Right ventricle myocardium inferior (tissue), 1 donor: ENCODE data around the gene BBC3. TPM values are rescaled to one million over a fixed set of nuclear protein-coding genes. Genes with fewer than 3 reads are reported as not detected.
A peak's percentile ranks its signal among the peaks of the same experiment; 100 is the strongest.

Experiments used
- ATAC-seq: fragments of 200-7000 bp; cut with Tn5 transposase; one replicate; pipeline ENCODE4 v1.9.1; 2020; ENCODE audit warnings: mild to moderate bottlenecking, moderate library complexity
- DNase-seq: peaks from one replicate; pipeline ENCODE4 v3.0.0; 2021; ENCODE audit errors: missing footprints
- intact Hi-C: fragments of 100-400 bp; cut with DNase I; formaldehyde crosslinking; loops from one replicate; pipeline ENCODE4 v1.11.0; 2022
- total RNA-seq: library from RNA; stranded (reverse); fragmentation: NEBNext Ultra II Directional; extraction: Animal tissue kit (Norgen Biotek cat#: 25700); gene quantifications from one replicate; pipeline ENCODE4 v1.2.1, GENCODE V29; 2021
- donor health status: DM: no; HTN: yes; CAD: no; lungs with severe emphysema.

The BBC3 gene
- total RNA-seq, 1 donor from 2014 or later = 5.0 TPM

DNA sequence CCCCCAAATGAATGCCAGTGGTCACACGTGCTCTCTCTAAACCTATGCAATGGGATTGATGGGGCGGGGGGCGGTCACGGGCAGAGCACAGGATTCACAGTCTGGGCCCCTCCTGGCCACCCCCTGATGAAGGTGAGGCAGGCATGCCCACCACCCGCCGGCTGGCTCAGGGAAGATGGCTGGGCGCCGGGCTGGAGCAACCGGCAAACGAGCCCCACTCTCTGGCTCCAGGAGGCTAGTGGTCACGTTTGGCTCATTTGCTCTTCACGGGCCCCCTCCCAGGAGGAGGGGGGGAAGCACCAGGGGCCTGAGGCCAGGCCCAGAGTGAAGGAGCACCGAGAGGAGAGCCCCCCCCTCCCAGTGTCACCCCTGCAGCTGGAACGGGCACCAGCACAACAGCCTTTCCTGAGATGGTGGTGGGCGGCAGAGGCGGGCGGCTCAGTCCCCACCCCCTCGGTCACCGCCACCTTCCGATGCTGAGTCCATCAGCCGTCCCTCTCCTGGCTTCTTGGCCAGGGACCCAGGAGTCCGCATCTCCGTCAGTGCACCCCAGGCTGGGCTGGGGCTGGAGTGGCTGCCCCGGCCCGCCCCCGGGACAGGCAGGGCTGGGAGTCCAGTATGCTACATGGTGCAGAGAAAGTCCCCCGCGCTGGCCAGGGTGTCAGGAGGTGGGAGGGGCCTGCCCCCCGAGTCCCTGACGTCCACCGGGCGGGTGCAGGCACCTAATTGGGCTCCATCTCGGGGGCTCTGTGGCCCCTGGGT lies 9.7 kb downstream of the BBC3 start:
- ATAC-seq = no peak
- intact Hi-C loops = no loop called here
- DNase-seq = no peak

- DNase-seq = no peak
- intact Hi-C loops = no loop called here
- no peak for ATAC-seq
These were observed 15.4 kb downstream of the BBC3 start for GRCh38 chr19:47215581-47215980.

DNA sequence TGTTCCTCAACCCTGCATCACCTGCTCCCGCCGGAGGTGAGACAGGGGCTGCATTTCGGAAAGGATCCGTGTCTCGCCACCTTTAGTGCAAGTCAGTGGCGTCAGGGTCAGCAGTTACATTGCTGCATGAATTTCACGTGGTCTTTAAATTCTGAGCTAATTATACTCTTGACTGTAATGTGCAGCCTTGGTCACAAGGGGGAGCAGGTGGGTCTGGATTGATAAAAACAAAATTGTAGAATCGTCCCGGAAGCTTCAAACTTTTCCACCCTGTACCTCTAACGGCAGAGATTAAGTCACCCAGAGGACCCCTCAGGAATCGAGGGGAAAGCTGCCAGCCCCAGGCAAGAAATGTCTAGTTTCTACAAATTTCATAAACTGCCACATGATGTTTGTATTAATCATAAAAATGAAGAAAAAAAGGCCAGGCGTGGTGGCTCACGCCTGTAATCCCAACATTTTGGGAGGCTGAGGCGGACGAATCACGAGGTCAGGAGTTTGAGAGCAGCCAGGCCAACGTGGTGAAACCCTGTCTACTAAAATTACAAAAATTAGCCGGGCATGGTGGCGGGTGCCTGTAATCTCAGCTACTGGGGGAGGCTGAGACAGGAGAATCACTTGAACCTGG lies 20.2 kb downstream of the BBC3 start:
- DNase-seq (peak; percentile 73), ATAC-seq (peak; percentile 68)
- intact Hi-C loops = loop anchor here (1.0 kb wide), 1 partner anchor 33 kb away; no protein-coding TSS in a partner anchor

GRCh38 chr19:47210180-47210490 lies 20.9 kb downstream of the BBC3 start:
- DNase-seq (no peak), ATAC-seq (no peak)
- intact Hi-C loops = loop anchor here (1.0 kb wide), 1 partner anchor 34 kb away; no protein-coding TSS in a partner anchor

GRCh38 chr19:47209319-47210179 lies 21.4 kb downstream of the BBC3 start:
- peak; percentile 67 for ATAC-seq
- intact Hi-C loops = loop anchor here (1.0 kb wide), 1 partner anchor 35 kb away; no protein-coding TSS in a partner anchor
- DNase-seq = no peak

- DNase-seq = no peak
- intact Hi-C loops = no loop called here
These were observed 27.7 kb downstream of the BBC3 start for GRCh38 chr19:47203254-47203653.

DNA sequence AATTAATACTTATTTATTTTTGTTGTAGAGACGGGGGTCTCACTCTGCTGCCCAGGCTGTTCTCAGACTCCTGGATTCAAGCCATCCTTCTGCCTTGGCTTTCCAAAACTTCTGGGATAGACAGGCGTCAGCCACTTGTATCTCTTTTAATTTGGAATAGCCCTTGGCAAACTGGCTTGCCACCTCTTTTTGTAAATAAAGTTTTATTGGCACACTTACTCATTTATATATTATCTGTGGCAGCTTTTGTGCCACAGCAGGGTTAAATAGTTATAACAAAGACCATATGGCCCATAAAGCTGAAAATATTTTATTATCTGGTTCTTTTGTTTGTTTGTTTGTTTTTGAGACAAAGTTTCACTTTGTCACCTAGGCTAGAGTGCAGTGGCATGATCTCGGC lies 30.5 kb downstream of the BBC3 start:
- no peak for ATAC-seq
- intact Hi-C loops = no loop called here

More at GRCh38 chr19:47203254-47203653, 27.7 kb downstream of the BBC3 start:
- no peak for ATAC-seq

GRCh38 chr19:47197141-47197540 lies 33.9 kb downstream of the BBC3 start:
- ATAC-seq (no peak), DNase-seq (no peak)
- intact Hi-C loops = no loop called here

More for the DNA sequence above, 30.5 kb downstream of the BBC3 start:
- DNase-seq = no peak

- no peak for DNase-seq
- intact Hi-C loops = no loop called here
- ATAC-seq = no peak
These were observed 35.6 kb downstream of the BBC3 start for GRCh38 chr19:47195434-47195833.

- DNase-seq = peak; percentile 70
- peak; percentile 29 for ATAC-seq
- intact Hi-C loops = loop anchor here (5.0 kb wide), 1 partner anchor 33 kb away; no protein-coding TSS in a partner anchor
These were observed 40.8 kb downstream of the BBC3 start for GRCh38 chr19:47190167-47190727.

GRCh38 chr19:47188507-47189033 lies 42.4 kb downstream of the BBC3 start:
- DNase-seq = no peak
- no peak for ATAC-seq
- intact Hi-C loops = no loop called here

GRCh38 chr19:47187797-47188196 lies 43.2 kb downstream of the BBC3 start:
- DNase-seq = no peak

GRCh38 chr19:47187335-47187655 lies 43.7 kb downstream of the BBC3 start:
- ATAC-seq (no peak), DNase-seq (no peak)
- intact Hi-C loops = no loop called here

More at GRCh38 chr19:47187797-47188196, 43.2 kb downstream of the BBC3 start:
- intact Hi-C loops = no loop called here
- no peak for ATAC-seq

GRCh38 chr19:47186446-47187334 lies 44.3 kb downstream of the BBC3 start:
- ATAC-seq = no peak
- intact Hi-C loops = no loop called here
- no peak for DNase-seq

DNA sequence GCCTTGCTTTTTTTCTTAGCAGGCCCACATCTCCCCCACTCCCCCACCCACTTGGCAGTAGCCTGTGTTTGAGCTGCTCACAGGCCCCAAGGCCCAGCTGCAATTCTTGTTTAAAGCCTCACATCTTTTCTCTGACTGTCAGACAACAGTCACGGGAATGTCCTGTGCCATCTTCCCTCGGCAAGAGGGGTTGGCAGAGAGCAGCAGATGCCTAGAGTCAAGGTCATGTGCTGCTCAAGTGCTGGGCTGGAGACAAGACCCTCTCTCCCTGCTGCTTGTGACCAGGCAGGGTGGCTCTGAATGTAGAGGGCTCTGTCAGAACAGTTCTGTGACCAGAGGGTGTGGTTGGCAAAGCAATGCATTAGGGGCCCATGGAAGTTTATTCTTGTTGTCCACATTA lies 47.4 kb downstream of the BBC3 start:
- intact Hi-C loops = no loop called here
- no peak for ATAC-seq
- DNase-seq = no peak

DNA sequence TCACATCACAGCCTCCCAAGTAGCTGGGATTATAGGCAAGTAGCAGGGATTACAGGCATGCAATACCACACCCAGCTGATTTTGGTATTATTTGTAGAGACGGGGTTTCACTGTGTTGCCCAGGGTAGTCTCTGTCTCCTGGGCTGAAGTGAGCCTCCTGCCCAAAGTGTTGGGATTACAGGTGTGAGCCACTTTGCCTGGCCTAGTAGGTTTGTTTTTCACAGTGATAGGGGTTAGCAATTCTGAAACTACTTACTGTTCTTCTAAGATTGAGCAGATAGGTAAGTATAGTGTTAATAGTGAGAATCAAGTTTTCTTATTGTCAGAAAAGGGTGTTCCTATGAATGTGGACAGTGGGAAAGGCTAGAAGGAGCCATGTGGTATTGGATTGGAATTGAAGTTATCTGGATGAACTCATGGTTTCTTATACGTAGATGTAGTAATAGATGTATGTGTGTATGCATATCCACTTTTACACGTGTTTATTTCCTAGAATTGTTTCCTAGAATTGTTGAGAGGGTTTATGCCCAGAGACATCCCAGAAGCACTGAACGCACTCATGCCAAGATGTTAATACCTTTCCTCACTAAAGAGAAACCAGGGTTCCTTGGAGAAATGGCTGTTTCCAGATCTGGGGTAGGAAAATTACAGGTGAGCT lies 51.2 kb downstream of the BBC3 start:
- intact Hi-C loops = no loop called here
- DNase-seq (no peak), ATAC-seq (no peak)

DNA sequence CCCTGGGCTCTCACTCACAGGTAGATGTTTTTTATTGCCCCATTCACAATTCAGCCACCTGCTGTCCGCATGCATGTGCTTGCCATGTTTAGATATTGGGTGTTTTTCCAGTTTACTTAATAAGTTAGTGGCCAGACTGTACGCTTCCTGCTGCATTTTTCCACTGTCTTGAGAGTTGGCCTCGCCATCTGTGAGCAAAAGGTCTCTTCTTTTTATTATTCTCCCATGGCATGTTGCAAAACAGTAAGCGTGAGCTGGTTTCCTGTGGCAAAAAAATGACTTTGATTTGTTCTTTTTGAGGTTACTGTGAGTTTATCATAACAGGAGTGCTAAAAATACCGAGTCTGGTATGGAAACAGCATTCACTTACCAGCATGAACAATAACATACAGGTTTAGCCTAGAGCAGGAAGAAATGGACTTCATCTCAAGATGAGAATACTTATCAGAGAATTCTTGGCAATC lies 54.3 kb downstream of the BBC3 start:
- DNase-seq (no peak), ATAC-seq (peak; percentile 23)
- intact Hi-C loops = no loop called here
